Heart left ventricle (tissue), 13 donors: ENCODE results near the gene CYP46A1.

Experiments
- CTCF ChIP-seq, 12 donors: fragments of 200-600 bp; sonication (generic) in 4 of 12; IDR thresholded peaks; one replicate each; pipeline versions ENCODE4 v1.5.0 to v1.8.0; 2018 to 2022; ENCODE audit warnings: antibody characterized with exemption in 12 of 12, mild to moderate bottlenecking in 5 of 12
- POLR2A ChIP-seq, 2 donors: fragments of 450-650 bp; IDR thresholded peaks; one replicate each; pipeline ENCODE4 v1.6.1; 2017; ENCODE audit warnings: antibody characterized with exemption in 2 of 2, mild to moderate bottlenecking in 2 of 2, moderate library complexity in 2 of 2
- donor health status: ischemic (EF 13 %, LVEDD 7.1; RV severe dilation, severe dysfunction).
- donor health status: DM: no; HTN: yes; CAD: no.
- donor health status: DM: no; HTN: no; CAD: no.
- donor health status: ischemic (EF 25% LVEDD 6.9; RV normal size, moderate dysfunction).
- donor health status: ischemic (EF 25% LVEDD 5.7; RV mildly dilated, moderate dysfunction).
- donor health status: ischemic (EF 35%, LVEDD 5.7; RV mildly dilated, moderate dysfunction).
- donor health status: nonischemic (EF 11% LVEDD 7.7; RV severe dilation, severe dysfunction).
- donor health status: DM: yes; HTN: yes; CAD: no.
- donor health status: PGD.
- donor health status: ischemic (EF 29% LVEDD 5.4; RV normal size, mild dysfunction).
- donor health status: nonischemic (EF 23%, LVEDD 6.1; RV moderate dilation, normal function).

GRCh38 chr14:99674064-99674650, 9.9 kb upstream of the CYP46A1 start:
- TF ChIP-seq CTCF (IDR thresholded peaks at IDR 0.05): no peak
- no peak for TF ChIP-seq POLR2A (IDR thresholded peaks at IDR 0.05)
